Ishikawa (cell line): Measurements from ENCODE around the gene GAB2.

Source experiments
- CREB1 ChIP-seq: IDR thresholded peaks from 2 replicates; pipeline ENCODE4 v1.6.1; 2012; ENCODE audit warnings: low read depth
- TAF1 ChIP-seq: IDR thresholded peaks from 2 replicates; pipeline ENCODE4 v1.6.1; 2012; ENCODE audit warnings: low read depth, mild to moderate bottlenecking
- TEAD4 ChIP-seq: IDR thresholded peaks from 2 replicates; pipeline ENCODE4 v1.6.1; 2012
- TF ChIP-seq, protein P1 (sequence below): IDR thresholded peaks from 2 replicates; pipeline ENCODE4 v1.6.1; 2012; ENCODE audit warnings: low read depth, mild to moderate bottlenecking

- no peak for TF ChIP-seq TAF1
- TF ChIP-seq, protein P1, sequence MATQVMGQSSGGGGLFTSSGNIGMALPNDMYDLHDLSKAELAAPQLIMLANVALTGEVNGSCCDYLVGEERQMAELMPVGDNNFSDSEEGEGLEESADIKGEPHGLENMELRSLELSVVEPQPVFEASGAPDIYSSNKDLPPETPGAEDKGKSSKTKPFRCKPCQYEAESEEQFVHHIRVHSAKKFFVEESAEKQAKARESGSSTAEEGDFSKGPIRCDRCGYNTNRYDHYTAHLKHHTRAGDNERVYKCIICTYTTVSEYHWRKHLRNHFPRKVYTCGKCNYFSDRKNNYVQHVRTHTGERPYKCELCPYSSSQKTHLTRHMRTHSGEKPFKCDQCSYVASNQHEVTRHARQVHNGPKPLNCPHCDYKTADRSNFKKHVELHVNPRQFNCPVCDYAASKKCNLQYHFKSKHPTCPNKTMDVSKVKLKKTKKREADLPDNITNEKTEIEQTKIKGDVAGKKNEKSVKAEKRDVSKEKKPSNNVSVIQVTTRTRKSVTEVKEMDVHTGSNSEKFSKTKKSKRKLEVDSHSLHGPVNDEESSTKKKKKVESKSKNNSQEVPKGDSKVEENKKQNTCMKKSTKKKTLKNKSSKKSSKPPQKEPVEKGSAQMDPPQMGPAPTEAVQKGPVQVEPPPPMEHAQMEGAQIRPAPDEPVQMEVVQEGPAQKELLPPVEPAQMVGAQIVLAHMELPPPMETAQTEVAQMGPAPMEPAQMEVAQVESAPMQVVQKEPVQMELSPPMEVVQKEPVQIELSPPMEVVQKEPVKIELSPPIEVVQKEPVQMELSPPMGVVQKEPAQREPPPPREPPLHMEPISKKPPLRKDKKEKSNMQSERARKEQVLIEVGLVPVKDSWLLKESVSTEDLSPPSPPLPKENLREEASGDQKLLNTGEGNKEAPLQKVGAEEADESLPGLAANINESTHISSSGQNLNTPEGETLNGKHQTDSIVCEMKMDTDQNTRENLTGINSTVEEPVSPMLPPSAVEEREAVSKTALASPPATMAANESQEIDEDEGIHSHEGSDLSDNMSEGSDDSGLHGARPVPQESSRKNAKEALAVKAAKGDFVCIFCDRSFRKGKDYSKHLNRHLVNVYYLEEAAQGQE, result no peak
- no peak for TF ChIP-seq CREB1
- TF ChIP-seq TEAD4, result no peak
Measured at GRCh38 chr11:78381865-78382264, 35.8 kb downstream of the GAB2 start.
